Duodenal mucosa (tissue), 2 donors: Measurements from ENCODE around the gene UBE2C.
"Not testable (repeated sequence)": the region's sequence is repeated elsewhere in the genome, so short reads cannot be mapped to it uniquely, and the experiment has no call there.

Source experiments
- H3K27ac ChIP-seq: one replicate; pipeline ENCODE4 v1.7.0; 2013; ENCODE audit warnings: low read depth, low read length
- H3K27me3 ChIP-seq, 2 donors: one replicate each; pipeline ENCODE4 v1.7.0; 2013; ENCODE audit warnings: low read length in 2 of 2, control low read depth in 1 of 2; ENCODE audit not compliant: insufficient read depth in 2 of 2, control insufficient read depth in 1 of 2
- H3K36me3 ChIP-seq, 2 donors: one replicate each; pipeline ENCODE4 v1.7.0; 2013; ENCODE audit warnings: low read length in 2 of 2, control low read depth in 1 of 2; ENCODE audit not compliant: insufficient read depth in 2 of 2, control insufficient read depth in 1 of 2
- H3K4me1 ChIP-seq, 2 donors: one replicate each; pipeline ENCODE4 v1.7.0; 2013; ENCODE audit warnings: low read length in 2 of 2, control low read depth in 1 of 2; ENCODE audit not compliant: insufficient read depth in 2 of 2, control insufficient read depth in 1 of 2
- H3K4me3 ChIP-seq, 2 donors: one replicate each; pipeline ENCODE4 v1.7.0; 2013; ENCODE audit warnings: low read length in 2 of 2, low read depth in 1 of 2
- H3K9ac ChIP-seq, 2 donors: one replicate each; pipeline ENCODE4 v1.7.0; 2013; ENCODE audit warnings: low read length in 2 of 2, low read depth in 1 of 2
- H3K9me3 ChIP-seq, 2 donors: one replicate each; pipeline ENCODE4 v1.7.0; 2013; ENCODE audit warnings: low read length in 2 of 2, control low read depth in 1 of 2; ENCODE audit not compliant: control insufficient read depth in 1 of 2

UBE2C gene

DNA sequence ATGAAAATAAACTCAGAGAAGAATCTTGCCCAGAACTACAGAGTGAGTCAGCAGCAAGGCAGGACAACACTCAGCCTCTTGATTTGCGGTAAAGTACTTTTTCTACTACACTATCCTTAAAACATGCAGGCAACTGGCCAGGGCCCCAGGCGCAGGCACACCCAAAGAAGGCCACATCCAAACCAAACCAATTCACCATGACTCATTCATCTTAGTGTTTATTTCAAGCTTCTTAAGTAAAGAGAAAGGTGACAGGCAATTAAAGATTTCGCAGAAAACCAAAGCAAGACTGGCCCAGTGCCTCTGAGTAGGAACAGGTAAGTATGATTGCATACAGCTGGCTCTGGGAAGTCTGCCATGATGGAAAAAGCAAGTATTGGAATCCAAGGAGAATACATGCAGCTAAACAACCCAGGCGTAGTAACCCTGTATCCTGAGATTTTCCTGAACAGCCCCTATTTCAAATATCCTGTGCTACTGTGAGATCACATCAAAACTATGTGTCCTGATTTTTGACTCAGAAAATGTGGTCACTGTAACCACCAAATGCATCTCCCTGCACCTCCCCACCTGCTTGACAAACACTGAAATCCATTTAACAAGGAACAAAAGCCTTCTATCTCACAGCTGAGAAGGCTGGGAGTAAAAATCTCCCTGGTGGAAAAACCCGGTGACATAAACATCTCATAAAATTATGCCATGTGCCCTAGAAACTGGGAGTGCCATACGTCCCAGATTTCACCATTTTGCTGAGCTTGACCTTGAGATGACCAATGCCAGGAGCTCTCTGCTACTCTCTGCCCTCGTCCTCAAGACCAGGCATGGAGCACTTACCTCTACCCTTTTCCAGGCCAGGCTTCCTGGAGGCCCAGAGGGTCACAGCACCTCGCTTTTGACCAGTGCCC lies 33.2 kb upstream of the UBE2C start:
- Histone ChIP-seq H3K27me3 (no peaks in the 10 kb centered on the region), H3K9ac (no peak overlapping the region), H3K4me1 (peaks cover 0 to 22% of the 10 kb centered on the region in 2 donors), H3K36me3 (no peaks in the 10 kb centered on the region), H3K27ac (peak overlapping the region; percentile 25), H3K4me3 (no peak overlapping the region), H3K9me3 (no peaks in the 10 kb centered on the region)

DNA sequence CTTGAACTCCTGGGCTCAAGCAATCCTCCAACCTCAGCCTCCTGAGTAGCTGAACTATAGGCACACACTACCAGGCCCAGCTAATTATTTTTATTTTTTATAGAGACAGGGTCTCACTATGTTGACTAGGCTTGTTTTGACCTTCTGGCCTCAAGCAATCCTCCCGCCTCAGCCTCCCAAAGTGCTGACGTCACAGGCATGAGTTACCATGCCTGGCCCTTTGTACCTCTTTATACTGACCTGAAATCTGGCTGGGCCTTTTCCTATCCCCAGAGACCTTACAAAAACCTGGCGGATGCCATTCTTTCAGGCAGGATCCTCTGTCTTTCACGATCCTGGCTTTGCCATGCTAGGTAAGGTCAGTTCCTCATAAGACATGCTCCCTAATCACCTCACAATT lies 32.3 kb upstream of the UBE2C start:
- Histone ChIP-seq H3K27ac (peak overlapping the region; percentile 25), H3K9me3 (no peaks in the 10 kb centered on the region), H3K27me3 (no peaks in the 10 kb centered on the region), H3K4me3 (no peak overlapping the region), H3K36me3 (no peaks in the 10 kb centered on the region), H3K9ac (no peak overlapping the region), H3K4me1 (peaks cover 0 to 22% of the 10 kb centered on the region in 2 donors)

DNA sequence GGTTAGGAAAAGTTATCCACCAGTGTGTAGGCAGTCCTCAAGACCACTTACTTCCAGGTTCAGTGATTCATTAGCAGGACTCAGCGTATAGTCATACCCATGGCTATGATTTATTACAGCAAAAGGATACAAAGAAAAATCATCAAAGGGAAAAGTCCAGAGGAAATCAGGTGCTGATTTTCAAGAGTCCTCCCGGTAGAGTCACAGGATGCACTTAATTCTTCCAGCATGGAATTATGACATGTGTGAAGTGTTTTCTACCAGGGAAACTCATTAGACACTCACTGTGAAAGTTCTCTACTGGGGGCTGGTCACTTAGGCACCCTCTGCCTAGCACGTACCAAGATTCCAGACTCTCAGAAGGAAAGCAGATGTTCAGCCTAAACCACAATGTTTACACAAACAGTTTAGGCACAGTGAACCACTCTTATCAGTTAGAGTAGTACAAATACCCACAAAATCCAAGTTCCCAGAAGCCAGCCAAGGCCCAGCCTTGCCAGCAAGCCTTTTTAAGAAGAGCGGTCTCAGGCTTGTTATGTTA lies 31.0 kb upstream of the UBE2C start:
- peaks cover 0 to 22% of the 10 kb centered on the region in 2 donors for H3K4me1 ChIP-seq
- no peaks in the 10 kb centered on the region for H3K9me3 ChIP-seq
- no peak overlapping the region for H3K9ac ChIP-seq
- H3K4me3 ChIP-seq: no peak overlapping the region
- H3K36me3 ChIP-seq: no peaks in the 10 kb centered on the region
- H3K27me3 ChIP-seq: no peaks in the 10 kb centered on the region
- no peak overlapping the region for H3K27ac ChIP-seq

DNA sequence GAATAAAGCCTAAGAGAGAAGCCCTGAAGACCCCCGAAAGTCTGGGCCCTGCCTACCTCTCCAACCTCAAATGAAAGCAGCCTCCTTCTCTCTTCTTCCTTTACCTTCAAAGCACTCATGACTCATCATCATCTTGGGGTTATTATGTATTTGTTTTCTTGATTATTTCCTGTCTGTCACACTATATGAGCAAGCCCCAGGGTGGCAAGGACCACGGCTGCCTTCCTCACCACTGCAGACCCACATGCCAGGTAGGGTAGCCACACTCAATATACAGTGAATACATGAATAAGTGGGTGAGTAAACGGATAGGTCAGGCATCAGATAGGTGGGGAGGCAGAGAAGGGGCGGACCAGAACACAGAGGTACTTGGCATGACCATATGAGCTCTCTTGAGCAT lies 29.6 kb upstream of the UBE2C start:
- Histone ChIP-seq H3K4me1 (peaks cover 0 to 22% of the 10 kb centered on the region in 2 donors), H3K9ac (no peak overlapping the region), H3K9me3 (no peaks in the 10 kb centered on the region), H3K4me3 (no peak overlapping the region), H3K27me3 (no peaks in the 10 kb centered on the region), H3K27ac (no peak overlapping the region), H3K36me3 (no peaks in the 10 kb centered on the region)

DNA sequence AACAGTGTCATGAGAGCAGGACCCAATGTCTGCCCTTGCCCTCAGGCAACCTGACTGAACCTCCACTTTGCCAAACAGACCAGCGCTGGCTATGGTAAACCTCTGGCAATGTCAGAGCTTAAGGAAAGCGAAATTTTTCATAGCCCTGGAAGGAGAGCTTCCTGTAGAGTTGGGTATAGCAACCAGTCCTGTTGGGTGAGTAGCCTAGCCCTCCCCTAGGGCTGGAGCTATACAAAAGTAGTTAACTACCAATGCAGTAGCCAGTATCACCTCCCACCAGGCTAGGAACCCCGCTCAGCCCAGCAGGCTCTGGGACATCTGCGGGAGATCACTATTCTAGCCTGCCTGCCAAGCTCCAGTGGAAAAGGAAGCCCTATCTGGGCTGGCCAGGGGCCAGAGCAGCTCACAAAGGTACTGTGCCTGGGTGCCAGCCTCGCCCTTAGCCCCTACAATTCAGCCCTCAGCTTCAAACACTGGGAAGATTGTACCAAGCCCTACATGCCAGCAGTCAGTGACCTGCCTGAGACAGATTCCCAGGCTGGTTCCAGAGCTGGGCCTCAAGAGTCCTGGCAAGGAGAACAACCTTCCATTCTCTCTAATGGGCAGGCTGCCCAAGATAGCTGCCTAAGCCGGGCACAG lies 28.7 kb upstream of the UBE2C start:
- no peak overlapping the region for H3K9ac ChIP-seq
- no peak overlapping the region for H3K27ac ChIP-seq
- no peaks in the 10 kb centered on the region for H3K27me3 ChIP-seq
- H3K9me3 ChIP-seq: no peaks in the 10 kb centered on the region
- H3K36me3 ChIP-seq: no peaks in the 10 kb centered on the region
- peaks cover 0 to 22% of the 10 kb centered on the region in 2 donors for H3K4me1 ChIP-seq
- H3K4me3 ChIP-seq: no peak overlapping the region

DNA sequence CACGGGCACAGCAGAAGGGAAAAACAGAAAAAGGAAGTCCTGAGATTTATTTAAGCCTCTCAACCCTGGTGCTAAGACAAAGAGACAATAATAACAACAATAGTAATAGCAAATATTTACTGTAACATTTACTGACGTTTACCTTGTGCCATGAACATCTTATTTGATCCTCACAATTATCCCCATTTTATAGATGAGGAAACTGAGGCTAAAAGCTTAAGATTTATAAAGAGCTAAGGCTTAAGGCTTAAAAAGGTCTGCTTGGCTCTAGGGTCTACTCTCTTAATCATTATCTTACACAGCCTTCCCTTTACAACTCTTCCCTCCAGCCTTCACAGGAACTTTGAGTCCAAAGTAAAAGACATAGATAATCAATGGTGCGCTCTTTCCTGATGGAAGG lies 24.1 kb upstream of the UBE2C start:
- H3K27ac ChIP-seq: no peak overlapping the region
- no peaks in the 10 kb centered on the region for H3K9me3 ChIP-seq
- H3K27me3 ChIP-seq: no peaks in the 10 kb centered on the region
- H3K4me1 ChIP-seq: peaks cover 9 to 14% of the 10 kb centered on the region in 2 donors
- no peak overlapping the region for H3K4me3 ChIP-seq
- no peaks in the 10 kb centered on the region for H3K36me3 ChIP-seq
- H3K9ac ChIP-seq: no peak overlapping the region

DNA sequence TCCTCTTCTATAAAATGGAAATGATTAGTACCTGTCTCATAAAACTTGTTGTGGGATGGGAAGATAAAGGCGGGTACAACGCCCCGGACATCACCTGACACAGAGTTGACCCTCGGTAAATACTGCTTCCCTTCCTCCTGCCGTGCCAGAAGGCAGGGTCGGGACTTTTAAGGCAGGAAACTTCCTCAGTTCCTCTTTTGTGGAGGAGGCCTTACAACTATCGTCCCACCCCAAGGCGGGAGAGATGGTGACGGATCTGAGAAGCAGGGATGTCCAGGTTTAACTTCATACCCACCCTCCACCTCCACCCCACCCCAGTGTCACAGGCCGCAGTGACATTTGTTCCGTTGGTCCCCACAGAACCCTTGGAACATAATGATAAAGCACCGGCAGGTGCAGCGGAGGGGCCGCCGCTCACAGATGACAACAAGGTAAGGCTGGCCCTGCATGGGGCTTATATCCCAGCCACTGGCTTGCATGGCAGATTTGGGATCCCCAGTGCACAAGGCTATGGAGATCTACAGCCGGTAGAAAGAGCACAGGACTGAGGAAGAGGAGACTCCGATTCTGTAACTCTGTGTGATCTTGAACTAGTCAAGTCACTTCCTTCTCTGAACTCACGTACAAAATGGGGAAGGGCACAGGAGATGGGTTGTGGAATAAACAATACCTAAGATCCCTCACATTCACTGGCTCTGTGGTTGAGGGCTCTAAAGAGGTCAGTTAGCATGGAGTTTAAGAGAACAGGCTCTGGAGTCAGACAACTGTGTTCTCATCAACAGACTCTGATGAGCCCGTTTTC lies 19.9 kb upstream of the UBE2C start:
- Histone ChIP-seq H3K27ac (peak overlapping the region; percentile 71), H3K4me3 (peak overlapping the region; percentile 80 to 96), H3K27me3 (no peaks in the 10 kb centered on the region), H3K4me1 (peaks cover 6 to 9% of the 10 kb centered on the region in 2 donors), H3K9ac (peak overlapping the region; percentile 84 to 95), H3K36me3 (peaks cover 13 to 29% of the 10 kb centered on the region in 2 donors), H3K9me3 (no peaks in the 10 kb centered on the region)

DNA sequence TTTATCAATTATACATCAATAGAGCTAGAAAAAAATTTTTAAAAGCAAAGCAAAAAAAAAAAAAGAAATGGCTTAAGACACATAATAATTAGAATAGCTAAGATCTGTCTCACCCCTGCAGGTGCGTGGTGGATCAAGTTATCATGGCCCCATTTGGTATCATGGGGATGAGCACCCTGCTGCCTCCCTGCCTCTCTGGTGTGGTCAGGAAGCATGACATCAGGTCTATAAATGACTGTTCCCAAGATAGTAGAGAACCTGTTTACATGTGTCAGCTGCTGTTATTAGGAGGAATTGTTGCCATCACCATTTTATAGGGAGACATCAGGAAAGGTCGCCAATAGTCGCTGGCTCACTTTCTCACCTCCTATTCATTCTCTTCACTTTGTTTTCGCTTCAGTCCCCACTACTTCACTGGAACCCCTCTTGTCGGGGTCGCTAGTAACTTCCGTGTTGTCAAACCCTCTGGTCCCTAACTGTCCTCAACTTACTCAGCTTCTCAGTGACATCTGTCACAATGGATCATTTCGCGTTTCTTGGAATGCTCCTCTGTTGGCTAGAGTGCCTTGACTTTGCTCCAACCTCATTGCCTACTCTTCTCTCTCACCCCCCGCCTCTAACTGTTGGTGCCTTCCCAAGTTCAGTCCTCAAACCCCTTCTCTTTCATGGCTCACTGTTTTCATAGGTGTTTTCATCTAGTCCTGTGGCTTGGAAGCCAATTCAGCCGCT lies 15.9 kb upstream of the UBE2C start:
- H3K4me1 ChIP-seq: peaks cover 6 to 9% of the 10 kb centered on the region in 2 donors
- peaks cover 17 to 36% of the 10 kb centered on the region in 2 donors for H3K36me3 ChIP-seq
- H3K9ac ChIP-seq: no peak overlapping the region
- H3K9me3 ChIP-seq: no peaks in the 10 kb centered on the region
- no peak overlapping the region for H3K27ac ChIP-seq
- no peak overlapping the region for H3K4me3 ChIP-seq
- H3K27me3 ChIP-seq: no peaks in the 10 kb centered on the region

DNA sequence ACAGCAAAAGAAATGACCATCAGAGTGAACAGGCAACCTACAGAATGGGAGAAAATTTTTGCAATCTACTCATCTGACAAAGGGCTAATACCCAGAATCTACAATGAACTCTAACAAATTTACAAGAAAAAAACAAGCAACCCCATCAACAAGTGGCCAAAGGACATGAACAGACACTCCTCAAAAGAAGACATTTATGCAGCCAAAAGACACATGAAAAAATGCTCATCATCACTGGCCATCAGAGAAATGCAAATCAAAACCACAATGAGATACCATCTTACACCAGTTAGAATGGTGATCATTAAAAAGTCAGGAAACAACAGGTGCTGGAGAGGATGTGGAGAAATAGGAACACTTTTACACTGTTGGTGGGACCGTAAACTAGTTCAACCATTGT lies 14.9 kb upstream of the UBE2C start:
- H3K27ac ChIP-seq, H3K4me3 ChIP-seq, H3K27me3 ChIP-seq, H3K9ac ChIP-seq, H3K4me1 ChIP-seq, H3K9me3 ChIP-seq: not testable (repeated sequence)
- H3K36me3 ChIP-seq: peaks cover 17 to 46% of the 10 kb centered on the region in 2 donors
